ENCODE results near the gene ADGRV1. TPM values are rescaled to one million over a fixed set of nuclear protein-coding genes. Genes with fewer than 3 reads are reported as not detected.
"Not testable (repeated sequence)": the region's sequence is repeated elsewhere in the genome, so short reads cannot be mapped to it uniquely, and the experiment has no call there.

ADGRV1 gene
- polyA plus RNA-seq, 1 of the 3 experiments (the other 2 are of a cell fraction): 0.23 TPM

- no peak for TF ChIP-seq SIN3A (IDR thresholded peaks at IDR 0.05; ENCODE audit: borderline replicate concordance, low read depth, low read length)
- no peak for TF ChIP-seq FOSL2 (IDR thresholded peaks at IDR 0.05; ENCODE audit: borderline replicate concordance, low read depth)
- TF ChIP-seq USF1 (IDR thresholded peaks at IDR 0.05; ENCODE audit: borderline replicate concordance, low read depth): no peak
- TF ChIP-seq TAF1 (IDR thresholded peaks at IDR 0.05; ENCODE audit: borderline replicate concordance, low read depth, low read length): no peak
- no peak for TF ChIP-seq RCOR1 (IDR thresholded peaks at IDR 0.05; ENCODE audit: low read length)
Observed at GRCh38 chr5:90845723-90846554, 287.3 kb downstream of the ADGRV1 start (continued).

- H3F3A ChIP-seq (replicated peaks; ENCODE audit: insufficient read depth); H3K9ac ChIP-seq; H3K27ac ChIP-seq (ENCODE audit: low read depth in 2 of 2, low read length in 1 of 2); H3K27me3 ChIP-seq (ENCODE audit: insufficient read depth); H3K9me2 ChIP-seq; H3K4me2 ChIP-seq; POLR2A ChIA-PET; H3K9me3 ChIP-seq; H3K36me3 ChIP-seq (replicated peaks in 1 of 2; ENCODE audit: control insufficient read depth in 1 of 2, insufficient read depth in 2 of 2, low read length in 1 of 2); DNase-seq; H3K79me2 ChIP-seq (ENCODE audit: insufficient read depth); H4K20me1 ChIP-seq (ENCODE audit: insufficient read depth); H2AFZ ChIP-seq (ENCODE audit: low read depth); H3K4me3 ChIP-seq (ENCODE audit: low read depth in 2 of 2, low read length in 1 of 2); H3K4me1 ChIP-seq (ENCODE audit: control insufficient read depth in 1 of 2, insufficient read depth in 2 of 2, low read depth in 1 of 2, low read length in 1 of 2): not testable (repeated sequence)
- CTCF ChIA-PET: interaction anchor here (1.5 kb wide), 1 partner anchor 537 kb away, joined by 3 read pairs; no protein-coding TSS in a partner anchor
- WGBS (ENCODE audit: low lambda C conversion rate): 90% methylated on average over 15 of the region's 24 CpGs
Observed at GRCh38 chr5:90847606-90848005, 289.0 kb downstream of the ADGRV1 start.

GRCh38 chr5:90849939-90850338 lies 291.3 kb downstream of the ADGRV1 start:
- TF ChIP-seq MAX (IDR thresholded peaks at IDR 0.05; ENCODE audit: low read depth) (no peak), CHD2 (IDR thresholded peaks at IDR 0.05; ENCODE audit: low read length, partially characterized antibody) (no peak), SMC3 (IDR thresholded peaks at IDR 0.05; ENCODE audit: low read depth, low read length) (no peak), RAD21 (IDR thresholded peaks at IDR 0.05; ENCODE audit: low read length) (no peak), YY1 (IDR thresholded peaks at IDR 0.05; ENCODE audit: low read depth) (no peak), TEAD4 (IDR thresholded peaks at IDR 0.05; ENCODE audit: borderline replicate concordance, insufficient read depth) (no peak), JUND (IDR thresholded peaks at IDR 0.05) (no peak), POLR2AphosphoS5 (IDR thresholded peaks at IDR 0.05; ENCODE audit: low read depth, low read length) (no peak)
- ChIA-PET POLR2A (no interaction called here), CTCF (no interaction called here)
- Histone ChIP-seq H3F3A (replicated peaks; ENCODE audit: insufficient read depth) (no peaks in the 10 kb centered on the region), H3K4me3 (ENCODE audit: low read depth in 2 of 2, low read length in 1 of 2) (no peak overlapping the region), H3K4me1 (ENCODE audit: control insufficient read depth in 1 of 2, insufficient read depth in 2 of 2, low read depth in 1 of 2, low read length in 1 of 2) (peaks cover 0 to 2% of the 10 kb centered on the region in 2 experiments; a peak in 2 of 4 replicates), H2AFZ (ENCODE audit: low read depth) (no peak overlapping the region), H4K20me1 (ENCODE audit: insufficient read depth) (no peaks in the 10 kb centered on the region), H3K9ac (no peak overlapping the region), H3K9me3 (no peaks in the 10 kb centered on the region), H3K9me2 (no peaks in the 10 kb centered on the region), H3K27me3 (ENCODE audit: insufficient read depth) (no peaks in the 10 kb centered on the region), H3K36me3 (replicated peaks in 1 of 2; ENCODE audit: control insufficient read depth in 1 of 2, insufficient read depth in 2 of 2, low read length in 1 of 2) (no peaks in the 10 kb centered on the region), H3K27ac (ENCODE audit: low read depth in 2 of 2, low read length in 1 of 2) (no peak overlapping the region), H3K4me2 (no peak overlapping the region), H3K79me2 (ENCODE audit: insufficient read depth) (no peaks in the 10 kb centered on the region)
- DNase-seq: no peak

All from SK-N-SH (cell line).